Fibroblast of the aortic adventitia (primary cell): Measurements from ENCODE around the gene ARHGAP42. TPM values are rescaled to one million over a fixed set of nuclear protein-coding genes. Genes with fewer than 3 reads are reported as not detected.

Source experiments
- DNase-seq: peaks from one replicate; pipeline ENCODE4 v3.0.0-alpha.2; 2010; ENCODE audit warnings: low read depth
- H3K4me3 ChIP-seq: 2 replicates; pipeline ENCODE4 v1.5.1; 2011; ENCODE audit warnings: low read depth, mild to moderate bottlenecking, control low read depth, low read length, moderate library complexity
- CTCF ChIP-seq: IDR thresholded peaks from 2 replicates; pipeline ENCODE4 v1.5.1; 2011; ENCODE audit warnings: mild to moderate bottlenecking, low read length, control low read depth, inconsistent platforms; ENCODE audit not compliant: insufficient read depth
- total RNA-seq: library from RNA; depleted of rRNA; stranded (reverse); fragments of >200 nt; gene quantifications from 2 replicates; pipeline ENCODE4 v1.2.3, GENCODE V29; 2012; ENCODE audit warnings: low replicate concordance

ARHGAP42 gene
- total RNA-seq, 1 donor: 12.6 TPM

- no peak overlapping the region for H3K4me3 ChIP-seq
- no peak for TF ChIP-seq CTCF
- no peak for DNase-seq
Observed at GRCh38 chr11:100910808-100911207, 223.7 kb downstream of the ARHGAP42 start.

GRCh38 chr11:100914415-100915110 lies 227.5 kb downstream of the ARHGAP42 start:
- TF ChIP-seq CTCF: no peak
- H3K4me3 ChIP-seq: no peak overlapping the region
- no peak for DNase-seq

- no peak overlapping the region for H3K4me3 ChIP-seq
- no peak for DNase-seq
- no peak for TF ChIP-seq CTCF
Observed at GRCh38 chr11:100918551-100919500, 231.7 kb downstream of the ARHGAP42 start.

- DNase-seq: no peak
- no peak overlapping the region for H3K4me3 ChIP-seq
- no peak for TF ChIP-seq CTCF
Observed at GRCh38 chr11:100920593-100920992, 233.5 kb downstream of the ARHGAP42 start.

GRCh38 chr11:100922121-100922520 lies 235.0 kb downstream of the ARHGAP42 start:
- TF ChIP-seq CTCF: no peak
- no peak for DNase-seq
- no peak overlapping the region for H3K4me3 ChIP-seq

GRCh38 chr11:100923555-100923954 lies 236.5 kb downstream of the ARHGAP42 start:
- no peak overlapping the region for H3K4me3 ChIP-seq
- no peak for TF ChIP-seq CTCF
- DNase-seq: peak; percentile 21
